Panc1 (cell line): Measurements from ENCODE around the gene SDC3.

ENCODE experiments used
- CTCF ChIP-seq: fragments of 450-650 bp; IDR thresholded peaks from 2 replicates; pipeline ENCODE4 v1.5.1; 2017; ENCODE audit warnings: mild to moderate bottlenecking
- POLR2AphosphoS5 ChIP-seq: IDR thresholded peaks from 2 replicates; pipeline ENCODE4 v1.6.1; 2012; ENCODE audit warnings: mild to moderate bottlenecking, low read depth, low read length, moderate library complexity
- SIN3A ChIP-seq: IDR thresholded peaks from 2 replicates; pipeline ENCODE4 v1.6.1; 2012; ENCODE audit warnings: low read depth, mild to moderate bottlenecking, low read length, moderate library complexity, borderline replicate concordance; ENCODE audit not compliant: insufficient read depth
- TCF7L2 ChIP-seq: IDR thresholded peaks from 2 replicates; pipeline ENCODE4 v1.6.1; 2011; ENCODE audit warnings: mild to moderate bottlenecking, low read depth, low read length, inconsistent platforms

DNA sequence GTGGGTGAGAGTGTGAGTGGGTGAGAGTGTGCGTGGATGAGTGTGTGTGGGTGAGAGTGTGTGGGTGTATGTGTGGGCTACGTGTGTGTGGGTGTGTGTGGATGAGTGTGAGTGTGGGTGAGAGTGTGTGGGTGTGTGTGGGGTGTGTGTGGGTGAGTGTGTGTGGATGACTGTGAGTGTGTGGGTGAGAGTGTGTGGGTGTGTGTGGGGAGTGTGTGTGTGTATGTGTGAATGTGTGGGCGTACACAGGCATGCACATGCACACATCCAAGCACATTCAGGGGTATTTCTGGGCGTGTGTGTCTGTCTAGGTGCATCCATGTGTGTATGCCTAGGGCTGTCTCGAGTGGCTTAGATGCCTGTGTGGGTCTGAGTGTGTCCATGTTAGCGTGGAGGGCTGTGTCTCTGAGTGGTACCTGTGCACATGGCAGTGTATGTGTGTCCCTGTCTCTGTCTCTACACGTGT, 14.0 kb downstream of the SDC3 start:
- TF ChIP-seq CTCF = no peak
- no peak for TF ChIP-seq POLR2AphosphoS5
- TF ChIP-seq SIN3A = no peak
- TF ChIP-seq TCF7L2 = no peak
